Superior temporal gyrus (tissue), 1 donor: ENCODE measurements around the gene USP49.

Experiments
- DNase-seq: peaks from one replicate; pipeline ENCODE4 v3.0.0-alpha.2; 2016; ENCODE audit errors: extremely low spot score

Gene USP49

GRCh38 chr6:41874741-41875140, 20.4 kb downstream of the USP49 start:
- no peak for DNase-seq

GRCh38 chr6:41872147-41872546, 23.0 kb downstream of the USP49 start:
- DNase-seq: no peak

- no peak for DNase-seq
These were observed 23.5 kb downstream of the USP49 start for GRCh38 chr6:41871691-41872090.

GRCh38 chr6:41859356-41859755, 35.8 kb downstream of the USP49 start:
- DNase-seq: no peak

- DNase-seq: no peak
These were observed 36.5 kb downstream of the USP49 start for GRCh38 chr6:41858703-41859102.

- DNase-seq: peak; percentile 44
These were observed 44.3 kb downstream of the USP49 start for GRCh38 chr6:41850861-41851260.

GRCh38 chr6:41846666-41847237, 48.4 kb downstream of the USP49 start:
- DNase-seq: peak; percentile 70

GRCh38 chr6:41843178-41843577, 52.0 kb downstream of the USP49 start:
- DNase-seq: no peak

GRCh38 chr6:41840326-41840725, 54.8 kb downstream of the USP49 start:
- no peak for DNase-seq

- DNase-seq: no peak
These were observed 58.5 kb downstream of the USP49 start for GRCh38 chr6:41836660-41837052.

GRCh38 chr6:41836022-41836659, 59.0 kb downstream of the USP49 start:
- no peak for DNase-seq

- no peak for DNase-seq
These were observed 62.9 kb downstream of the USP49 start for GRCh38 chr6:41832263-41832662.

GRCh38 chr6:41826343-41827022, 68.7 kb downstream of the USP49 start:
- DNase-seq: no peak

- no peak for DNase-seq
These were observed 70.3 kb downstream of the USP49 start for GRCh38 chr6:41824571-41825569.

- no peak for DNase-seq
These were observed 72.0 kb downstream of the USP49 start for GRCh38 chr6:41823178-41823577.

- no peak for DNase-seq
These were observed 73.2 kb downstream of the USP49 start for GRCh38 chr6:41822021-41822420.

GRCh38 chr6:41821266-41821665, 73.9 kb downstream of the USP49 start:
- DNase-seq: no peak

- no peak for DNase-seq
These were observed 76.7 kb downstream of the USP49 start for GRCh38 chr6:41818271-41819054.

- DNase-seq: no peak
These were observed 79.6 kb downstream of the USP49 start for GRCh38 chr6:41815587-41815986.

GRCh38 chr6:41814629-41815028, 80.5 kb downstream of the USP49 start:
- DNase-seq: no peak

- peak; percentile 24 for DNase-seq
These were observed 81.2 kb downstream of the USP49 start for GRCh38 chr6:41813956-41814355.
